GM19099 (cell line): ENCODE data around the gene XRCC1.

ENCODE experiments used
- POLR2A ChIP-seq: IDR thresholded peaks from 3 replicates; pipeline ENCODE4 v1.6.1; 2011; ENCODE audit warnings: low read depth; ENCODE audit not compliant: insufficient read length; ENCODE audit errors: extremely low read depth

Gene XRCC1

GRCh38 chr19:43594081-43594697 lies 18.9 kb upstream of the XRCC1 start:
- no peak for TF ChIP-seq POLR2A

GRCh38 chr19:43592800-43593350 lies 17.5 kb upstream of the XRCC1 start:
- no peak for TF ChIP-seq POLR2A

- TF ChIP-seq POLR2A = no peak
These were observed 16.8 kb upstream of the XRCC1 start for GRCh38 chr19:43591904-43592772.

GRCh38 chr19:43589678-43590077 lies 14.4 kb upstream of the XRCC1 start:
- TF ChIP-seq POLR2A = no peak

- TF ChIP-seq POLR2A = no peak
These were observed 13.9 kb upstream of the XRCC1 start for GRCh38 chr19:43589277-43589676.

- TF ChIP-seq POLR2A = no peak
These were observed 11.0 kb upstream of the XRCC1 start for GRCh38 chr19:43586346-43586745.

GRCh38 chr19:43584484-43584883 lies 9.2 kb upstream of the XRCC1 start:
- no peak for TF ChIP-seq POLR2A

GRCh38 chr19:43582495-43582894 lies 7.2 kb upstream of the XRCC1 start:
- no peak for TF ChIP-seq POLR2A

GRCh38 chr19:43581467-43581866 lies 6.1 kb upstream of the XRCC1 start:
- TF ChIP-seq POLR2A = no peak

- no peak for TF ChIP-seq POLR2A
These were observed 3.5 kb upstream of the XRCC1 start for GRCh38 chr19:43578787-43579186.

- TF ChIP-seq POLR2A = no peak
These were observed 890 bp upstream of the XRCC1 start for GRCh38 chr19:43575955-43576878.

GRCh38 chr19:43574424-43575155 lies 737 bp downstream of the XRCC1 start:
- TF ChIP-seq POLR2A = no peak

- no peak for TF ChIP-seq POLR2A
These were observed 3.1 kb downstream of the XRCC1 start for GRCh38 chr19:43572171-43572588.

- no peak for TF ChIP-seq POLR2A
These were observed 5.0 kb downstream of the XRCC1 start for GRCh38 chr19:43570174-43570791.
